GM12873 (cell line): Measurements from ENCODE around the gene ZNF165.

Source experiments
- CTCF ChIP-seq: IDR thresholded peaks from 2 replicates; pipeline ENCODE4 v1.5.1; 2012; ENCODE audit warnings: low read depth, mild to moderate bottlenecking, moderate library complexity, low read length, control low read depth; ENCODE audit not compliant: insufficient read depth; ENCODE audit errors: missing control alignments

Gene ZNF165

GRCh38 chr6:28080631-28081485 lies 490 bp downstream of the ZNF165 start:
- TF ChIP-seq CTCF = no peak

- TF ChIP-seq CTCF = no peak
Measured at GRCh38 chr6:28081486-28081751, 1.1 kb downstream of the ZNF165 start.

DNA sequence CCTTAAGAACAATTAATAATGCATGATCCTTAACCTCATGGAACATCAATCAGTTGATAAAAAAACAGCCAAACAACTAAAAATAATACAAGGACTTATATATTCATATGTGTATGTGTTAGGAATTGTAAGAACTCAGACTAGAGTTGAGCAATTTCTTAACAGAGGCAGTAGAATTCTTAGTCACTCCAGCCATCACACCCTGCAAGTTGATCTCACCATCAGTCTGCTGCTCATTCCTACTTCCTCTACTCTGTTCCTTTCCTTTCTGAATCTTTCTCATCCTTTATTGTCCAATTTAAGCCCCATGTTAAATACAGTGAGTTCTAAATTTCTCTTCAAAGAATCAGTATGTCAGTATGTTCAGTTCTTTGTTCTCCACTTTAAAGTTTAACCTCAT lies 2.6 kb downstream of the ZNF165 start:
- TF ChIP-seq CTCF = no peak

GRCh38 chr6:28089054-28089453 lies 8.7 kb downstream of the ZNF165 start:
- no peak for TF ChIP-seq CTCF

GRCh38 chr6:28090917-28091586 lies 10.7 kb downstream of the ZNF165 start:
- TF ChIP-seq CTCF = no peak

DNA sequence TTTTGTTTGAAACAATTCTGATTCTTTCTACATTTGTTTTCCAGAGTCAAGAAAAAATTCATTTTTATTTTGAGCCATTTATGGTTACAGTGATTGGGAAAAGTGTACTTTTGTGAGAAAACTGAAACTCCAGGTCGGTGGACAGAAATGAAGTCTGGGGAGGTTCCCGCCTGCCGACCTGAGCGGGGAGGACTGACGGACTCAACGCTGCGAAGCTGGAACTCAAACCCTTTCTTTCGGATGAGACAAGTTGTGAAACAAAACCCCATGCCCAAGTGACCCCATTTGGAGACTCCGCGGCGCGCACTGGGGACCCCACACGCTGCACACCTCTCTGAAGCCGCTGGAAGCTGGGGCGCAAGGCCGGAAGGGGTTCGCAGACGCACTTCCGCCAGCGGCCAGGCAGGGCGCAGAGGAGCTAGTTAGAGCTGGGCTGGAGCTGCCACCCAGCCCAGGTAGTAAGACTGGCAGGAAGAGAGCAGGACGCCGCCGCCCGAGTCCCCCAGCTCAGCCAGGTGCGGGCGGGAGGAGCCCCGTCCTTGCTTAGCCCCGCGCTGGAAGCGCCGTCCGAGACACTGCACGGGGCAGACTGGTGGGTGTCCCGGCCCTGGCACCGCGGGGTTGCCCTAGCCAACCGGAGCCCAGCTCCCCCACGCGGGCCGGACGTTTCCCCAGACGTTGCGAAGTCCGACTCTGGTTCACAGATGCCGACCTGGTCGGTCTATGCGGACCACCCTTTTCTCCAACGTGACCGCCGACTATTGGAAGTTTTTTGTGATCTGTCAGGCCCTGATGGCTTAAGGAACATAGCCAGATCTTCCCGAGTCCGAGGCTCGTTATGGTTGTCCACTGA lies 24.2 kb downstream of the ZNF165 start:
- TF ChIP-seq CTCF = peak; percentile 68

- no peak for TF ChIP-seq CTCF
Measured at GRCh38 chr6:28105245-28105639, 24.9 kb downstream of the ZNF165 start.
